ENCODE data around the gene SLC24A3.

DNA sequence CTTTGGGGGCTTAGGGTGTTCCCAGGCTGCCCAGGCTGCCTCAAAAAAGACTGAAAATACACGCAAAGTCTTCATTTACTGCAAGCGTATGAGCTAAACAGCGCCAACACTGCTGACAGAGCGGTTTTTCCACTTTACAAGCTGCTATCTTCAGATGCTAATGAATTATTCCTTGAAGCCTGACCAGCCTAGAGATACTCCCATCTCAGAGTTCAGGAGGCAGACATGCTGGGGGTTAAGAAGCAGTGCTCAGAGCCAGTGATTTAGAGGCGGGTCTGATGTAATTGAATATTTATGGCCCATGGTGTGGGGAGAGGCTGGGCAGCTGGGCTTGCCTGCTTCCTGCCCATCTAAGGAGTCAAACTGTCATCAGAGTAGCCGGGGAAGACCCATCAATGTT lies 241.4 kb downstream of the SLC24A3 start:
- TF ChIP-seq CTCF (IDR thresholded peaks at IDR 0.05; ENCODE audit: poor library complexity) = no peak
- TF ChIP-seq EZH2phosphoT487 (IDR thresholded peaks at IDR 0.05; ENCODE audit: low read depth, severe bottlenecking, unreplicated experiment) = no peak
- TF ChIP-seq EZH2 (IDR thresholded peaks at IDR 0.05; ENCODE audit: borderline replicate concordance) = no peak
